ENCODE measurements around the gene INPP5A.

- TF ChIP-seq ARNTL (CRISPR knock-in tag; IDR thresholded peaks at IDR 0.05; ENCODE audit: borderline replicate concordance, low read depth), result no peak
- TF ChIP-seq GLIS3 (CRISPR knock-in tag; IDR thresholded peaks at IDR 0.05), result no peak
- TF ChIP-seq PATZ1 (CRISPR knock-in tag; IDR thresholded peaks at IDR 0.05; ENCODE audit: borderline replicate concordance), result no peak
- TF ChIP-seq ZFP30 (CRISPR knock-in tag; IDR thresholded peaks at IDR 0.05), result no peak
- TF ChIP-seq TCF4 (CRISPR knock-in tag; IDR thresholded peaks at IDR 0.05; ENCODE audit: borderline replicate concordance), result no peak
- TF ChIP-seq ZC3H10 (CRISPR knock-in tag; IDR thresholded peaks at IDR 0.05), result no peak
Observed at GRCh38 chr10:132809232-132810140, 271.9 kb downstream of the INPP5A start.

Measured in SK-N-SH treated with all-trans-retinoic acid at 6 μM for 48 hours (cell line).